GM12878 (cell line): Measurements from ENCODE around the gene OLFM1.

ENCODE experiments used
- CREB1 ChIP-seq: IDR thresholded peaks from 2 replicates; pipeline ENCODE4 v1.6.1; 2012; ENCODE audit warnings: low read depth, mild to moderate bottlenecking, inconsistent platforms
- CTCF ChIP-seq, 3 experiments: IDR thresholded peaks in 2 of 3; conservative IDR thresholded peaks in 1 of 3; 2 replicates each; pipeline ENCODE4 v1.5.1; 2011; ENCODE audit warnings: low read depth in 3 of 3, low read length in 3 of 3, mild to moderate bottlenecking in 3 of 3, control low read depth in 2 of 3, moderate library complexity in 2 of 3, inconsistent platforms in 1 of 3, mixed read lengths in 1 of 3; ENCODE audit not compliant: control insufficient read depth in 2 of 3, insufficient read depth in 1 of 3; ENCODE audit errors: extremely low read depth in 1 of 3
- USF2 ChIP-seq: IDR thresholded peaks from 2 replicates; pipeline ENCODE4 v1.6.1; 2011; ENCODE audit warnings: low read depth, low read length, improper control_type of control experiment, borderline replicate concordance

- TF ChIP-seq USF2 (no peak), CREB1 (no peak), CTCF (IDR thresholded peaks at IDR 0.05 in 2 of 3, conservative IDR thresholded peaks at IDR 0.05 in 1 of 3; ENCODE audit: control insufficient read depth in 2 of 3, extremely low read depth in 1 of 3, insufficient read depth in 1 of 3, low read depth in 3 of 3, low read length in 3 of 3) (no peak)
These were observed 79.9 kb downstream of the OLFM1 start for GRCh38 chr9:135167356-135167755.
